ENCODE data around the gene CECR2.
"Not testable (repeated sequence)": the region's sequence is repeated elsewhere in the genome, so short reads cannot be mapped to it uniquely, and the experiment has no call there.

The CECR2 gene

GRCh38 chr22:17402293-17402692 lies 33.0 kb downstream of the CECR2 start:
- no peak for ATAC-seq (replicated peaks)
- no peaks in the 10 kb centered on the region for H3K36me3 Mint-ChIP-seq
- H3K4me3 Mint-ChIP-seq, result no peak overlapping the region
- peaks cover 5 to 6% of the 10 kb centered on the region in 2 donors for H3K4me1 Mint-ChIP-seq
- H3K27me3 Mint-ChIP-seq, result no peaks in the 10 kb centered on the region
- H3K27ac Mint-ChIP-seq, result no peak overlapping the region
- no peak for DNase-seq
- no peaks in the 10 kb centered on the region for H3K9me3 Mint-ChIP-seq

GRCh38 chr22:17403906-17404305 lies 34.6 kb downstream of the CECR2 start:
- no peak for DNase-seq
- Mint-ChIP-seq H3K27me3 (no peaks in the 10 kb centered on the region), H3K9me3 (no peaks in the 10 kb centered on the region), H3K27ac (no peak overlapping the region), H3K4me1 (peaks cover 3 to 6% of the 10 kb centered on the region in 2 donors), H3K36me3 (no peaks in the 10 kb centered on the region), H3K4me3 (no peak overlapping the region)
- ATAC-seq (replicated peaks), result peak in 1 of 2 donors; percentile 63

GRCh38 chr22:17407643-17408042 lies 38.4 kb downstream of the CECR2 start:
- peaks cover 3 to 6% of the 10 kb centered on the region in 2 donors for H3K4me1 Mint-ChIP-seq
- H3K27ac Mint-ChIP-seq, result no peak overlapping the region
- H3K27me3 Mint-ChIP-seq, result no peaks in the 10 kb centered on the region
- ATAC-seq (replicated peaks) (no peak), DNase-seq (no peak)
- no peaks in the 10 kb centered on the region for H3K9me3 Mint-ChIP-seq
- no peak overlapping the region for H3K4me3 Mint-ChIP-seq
- H3K36me3 Mint-ChIP-seq, result no peaks in the 10 kb centered on the region

GRCh38 chr22:17410576-17410975 lies 41.3 kb downstream of the CECR2 start:
- DNase-seq, result no peak
- ATAC-seq (replicated peaks), result no peak
- no peaks in the 10 kb centered on the region for H3K4me1 Mint-ChIP-seq
- no peaks in the 10 kb centered on the region for H3K36me3 Mint-ChIP-seq
- H3K9me3 Mint-ChIP-seq, result no peaks in the 10 kb centered on the region
- no peaks in the 10 kb centered on the region for H3K27me3 Mint-ChIP-seq
- H3K4me3 Mint-ChIP-seq, result no peak overlapping the region
- no peak overlapping the region for H3K27ac Mint-ChIP-seq

GRCh38 chr22:17411213-17411612 lies 42.0 kb downstream of the CECR2 start:
- H3K36me3 Mint-ChIP-seq, result no peaks in the 10 kb centered on the region
- no peaks in the 10 kb centered on the region for H3K4me1 Mint-ChIP-seq
- ATAC-seq (replicated peaks), result no peak
- H3K4me3 Mint-ChIP-seq, result no peak overlapping the region
- DNase-seq, result no peak
- no peaks in the 10 kb centered on the region for H3K9me3 Mint-ChIP-seq
- no peaks in the 10 kb centered on the region for H3K27me3 Mint-ChIP-seq
- no peak overlapping the region for H3K27ac Mint-ChIP-seq

GRCh38 chr22:17412232-17412631 lies 43.0 kb downstream of the CECR2 start:
- no peak overlapping the region for H3K4me3 Mint-ChIP-seq
- H3K27ac Mint-ChIP-seq, result no peak overlapping the region
- no peaks in the 10 kb centered on the region for H3K27me3 Mint-ChIP-seq
- no peaks in the 10 kb centered on the region for H3K4me1 Mint-ChIP-seq
- H3K36me3 Mint-ChIP-seq, result no peaks in the 10 kb centered on the region
- no peak for ATAC-seq (replicated peaks)
- no peak for DNase-seq
- H3K9me3 Mint-ChIP-seq, result no peaks in the 10 kb centered on the region

GRCh38 chr22:17418890-17419324 lies 49.6 kb downstream of the CECR2 start:
- ATAC-seq (replicated peaks) (no peak), DNase-seq (no peak)
- H3K4me1 Mint-ChIP-seq, result peaks cover 0 to 2% of the 10 kb centered on the region in 2 donors
- no peaks in the 10 kb centered on the region for H3K9me3 Mint-ChIP-seq
- H3K27me3 Mint-ChIP-seq, result no peaks in the 10 kb centered on the region
- H3K36me3 Mint-ChIP-seq, result no peaks in the 10 kb centered on the region
- H3K4me3 Mint-ChIP-seq, result no peak overlapping the region
- no peak overlapping the region for H3K27ac Mint-ChIP-seq

GRCh38 chr22:17419348-17419747 lies 50.1 kb downstream of the CECR2 start:
- ATAC-seq (replicated peaks) (no peak), DNase-seq (no peak)
- H3K4me1 Mint-ChIP-seq, result peaks cover 0 to 2% of the 10 kb centered on the region in 2 donors
- H3K9me3 Mint-ChIP-seq, result no peaks in the 10 kb centered on the region
- H3K27me3 Mint-ChIP-seq, result no peaks in the 10 kb centered on the region
- no peak overlapping the region for H3K4me3 Mint-ChIP-seq
- H3K36me3 Mint-ChIP-seq, result no peaks in the 10 kb centered on the region
- H3K27ac Mint-ChIP-seq, result no peak overlapping the region

- Mint-ChIP-seq H3K4me3 (no peak overlapping the region), H3K9me3 (peaks cover 0 to 2% of the 10 kb centered on the region in 2 donors), H3K36me3 (no peaks in the 10 kb centered on the region), H3K4me1 (peaks cover 0 to 2% of the 10 kb centered on the region in 2 donors), H3K27me3 (no peaks in the 10 kb centered on the region), H3K27ac (no peak overlapping the region)
- no peak for ATAC-seq (replicated peaks)
- no peak for DNase-seq
Measured at GRCh38 chr22:17422736-17423343, 53.6 kb downstream of the CECR2 start.

- ATAC-seq (replicated peaks) (no peak), DNase-seq (no peak)
- Mint-ChIP-seq H3K9me3 (peaks cover 0 to 5% of the 10 kb centered on the region in 2 donors), H3K4me3 (no peak overlapping the region), H3K27me3 (no peaks in the 10 kb centered on the region), H3K36me3 (no peaks in the 10 kb centered on the region), H3K4me1 (peaks cover 0 to 2% of the 10 kb centered on the region in 2 donors), H3K27ac (no peak overlapping the region)
Measured at GRCh38 chr22:17423616-17424015, 54.4 kb downstream of the CECR2 start.

GRCh38 chr22:17427528-17427927 lies 58.3 kb downstream of the CECR2 start:
- not testable (repeated sequence) for H3K9me3 Mint-ChIP-seq; H3K36me3 Mint-ChIP-seq; H3K27ac Mint-ChIP-seq; DNase-seq; H3K4me3 Mint-ChIP-seq; H3K27me3 Mint-ChIP-seq; ATAC-seq (replicated peaks); H3K4me1 Mint-ChIP-seq

GRCh38 chr22:17429516-17429915 lies 60.3 kb downstream of the CECR2 start:
- no peak for DNase-seq
- H3K36me3 Mint-ChIP-seq, result no peaks in the 10 kb centered on the region
- H3K4me1 Mint-ChIP-seq, result peaks cover 2 to 6% of the 10 kb centered on the region in 2 donors
- peaks cover 2 to 5% of the 10 kb centered on the region in 2 donors for H3K27me3 Mint-ChIP-seq
- peaks cover 0 to 5% of the 10 kb centered on the region in 2 donors for H3K9me3 Mint-ChIP-seq
- ATAC-seq (replicated peaks), result no peak
- H3K27ac Mint-ChIP-seq, result no peak overlapping the region
- no peak overlapping the region for H3K4me3 Mint-ChIP-seq

GRCh38 chr22:17430412-17430811 lies 61.2 kb downstream of the CECR2 start:
- no peaks in the 10 kb centered on the region for H3K36me3 Mint-ChIP-seq
- no peak for DNase-seq
- H3K27ac Mint-ChIP-seq, result no peak overlapping the region
- peaks cover 5 to 8% of the 10 kb centered on the region in 2 donors for H3K27me3 Mint-ChIP-seq
- no peak overlapping the region for H3K4me3 Mint-ChIP-seq
- peaks cover 0 to 5% of the 10 kb centered on the region in 2 donors for H3K9me3 Mint-ChIP-seq
- ATAC-seq (replicated peaks), result no peak
- H3K4me1 Mint-ChIP-seq, result peaks cover 2 to 6% of the 10 kb centered on the region in 2 donors

- ATAC-seq (replicated peaks), result peak; percentile 61 to 65
Measured at GRCh38 chr22:17431179-17431578, 61.9 kb downstream of the CECR2 start.

GRCh38 chr22:17434856-17435255 lies 65.6 kb downstream of the CECR2 start:
- no peaks in the 10 kb centered on the region for H3K9me3 Mint-ChIP-seq
- H3K27ac Mint-ChIP-seq, result no peak overlapping the region
- H3K27me3 Mint-ChIP-seq, result peaks cover 5 to 11% of the 10 kb centered on the region in 2 donors
- ATAC-seq (replicated peaks), result no peak
- no peak overlapping the region for H3K4me3 Mint-ChIP-seq
- no peak for DNase-seq
- peaks cover 10 to 22% of the 10 kb centered on the region in 2 donors for H3K4me1 Mint-ChIP-seq
- no peaks in the 10 kb centered on the region for H3K36me3 Mint-ChIP-seq

More at GRCh38 chr22:17431179-17431578, 61.9 kb downstream of the CECR2 start:
- Mint-ChIP-seq H3K4me1 (peaks cover 2 to 10% of the 10 kb centered on the region in 2 donors), H3K27me3 (peaks cover 5 to 8% of the 10 kb centered on the region in 2 donors), H3K9me3 (peaks cover 0 to 5% of the 10 kb centered on the region in 2 donors), H3K27ac (no peak overlapping the region), H3K4me3 (no peak overlapping the region), H3K36me3 (no peaks in the 10 kb centered on the region)
- no peak for DNase-seq

Measured in stimulated activated naive B cell treated with anti-CD40 and anti-IgM and Interleukin-4, amounts not matched to agents 10 μg/mL and 1 μg/mL and 100 μg/mL, for 72 hours (primary cell).